Measurements from ENCODE around the gene IL17F.

The IL17F gene

DNA sequence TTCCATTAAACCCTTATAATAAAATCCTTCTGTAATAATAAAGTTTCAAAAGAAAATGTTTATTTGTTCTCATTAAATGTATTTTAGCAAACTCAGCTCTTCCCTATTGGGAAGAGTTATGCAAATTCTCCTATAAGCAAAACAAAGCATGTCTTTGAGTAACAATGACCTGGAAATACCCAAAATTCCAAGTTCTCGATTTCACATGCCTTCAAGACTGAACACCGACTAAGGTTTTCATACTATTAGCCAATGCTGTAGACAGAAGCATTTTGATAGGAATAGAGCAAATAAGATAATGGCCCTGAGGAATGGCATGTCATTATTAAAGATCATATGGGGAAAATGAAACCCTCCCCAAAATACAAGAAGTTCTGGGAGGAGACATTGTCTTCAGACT is 54.3 kb downstream of the IL17F start:
- DNase-seq (ENCODE audit: low read depth): no peak

GRCh38 chr6:52187098-52187497 is 57.2 kb downstream of the IL17F start:
- DNase-seq (ENCODE audit: low read depth): no peak

Data from stimulated activated CD8-positive, alpha-beta memory T cell treated with anti-CD3 and anti-CD28 coated beads, Interleukin-15, amount 100 ng/mL, for 1 hour (primary cell).